K562 (cell line): ENCODE results near the gene CRAMP1. TPM values are rescaled to one million over a fixed set of nuclear protein-coding genes. Genes with fewer than 3 reads are reported as not detected.
A peak's percentile ranks its signal among the peaks of the same experiment; 100 is the strongest.

Experiments used
- CBFB ChIP-seq: sonication (generic); formaldehyde crosslinking; IDR thresholded peaks from 2 replicates; pipeline ENCODE4 v1.4.0; 2020; ENCODE audit warnings: mild to moderate bottlenecking, missing genetic modification reagents
- CBX3 ChIP-seq, 2 experiments: IDR thresholded peaks; 1 replicate in 1 of 2; 2 replicates in 1 of 2; pipeline ENCODE4 v1.6.1; 2012; ENCODE audit warnings: inconsistent platforms in 2 of 2, low read length in 2 of 2, borderline replicate concordance in 1 of 2, control low read depth in 1 of 2
- CEBPB ChIP-seq: fragments of 450-650 bp; IDR thresholded peaks from 2 replicates; pipeline ENCODE4 v1.6.1; 2016; ENCODE audit warnings: missing genetic modification characterization, missing compliant biosample characterization
- FIP1L1 ChIP-seq: fragments of 200-400 bp; formaldehyde crosslinking; IDR thresholded peaks from 2 replicates; pipeline ENCODE4 v1.6.1; 2018; ENCODE audit warnings: mild to moderate bottlenecking, low read depth, low read length; ENCODE audit not compliant: poor library complexity, severe bottlenecking
- FOXK1 ChIP-seq: sonication (generic); formaldehyde crosslinking; IDR thresholded peaks from 2 replicates; pipeline ENCODE4 v1.8.0; 2022; ENCODE audit warnings: missing genetic modification reagents, mild to moderate bottlenecking, borderline replicate concordance
- HNRNPK ChIP-seq: fragments of 200-400 bp; formaldehyde crosslinking; IDR thresholded peaks from one replicate; pipeline ENCODE4 v1.6.1; 2018; ENCODE audit warnings: mild to moderate bottlenecking, low read depth, low read length; ENCODE audit not compliant: poor library complexity, severe bottlenecking
- KDM2B ChIP-seq: fragments of 250-450 bp; sonication (Bioruptor Pico); IDR thresholded peaks from 2 replicates; pipeline ENCODE4 v1.8.0; 2021; ENCODE audit warnings: mild to moderate bottlenecking, moderate library complexity
- L3MBTL2 ChIP-seq: fragments of 450-650 bp; IDR thresholded peaks from 2 replicates; pipeline ENCODE4 v1.6.1; 2016; ENCODE audit warnings: mild to moderate bottlenecking, moderate library complexity
- NCOA4 ChIP-seq: fragments of 450-650 bp; IDR thresholded peaks from 2 replicates; pipeline ENCODE4 v1.6.1; 2018; ENCODE audit warnings: mild to moderate bottlenecking; ENCODE audit not compliant: partially characterized antibody
- NEUROD1 ChIP-seq: fragments of 150-350 bp; IDR thresholded peaks from 2 replicates; pipeline ENCODE4 v1.6.1; 2014; ENCODE audit warnings: borderline replicate concordance, low read length, low read depth; ENCODE audit not compliant: partially characterized antibody
- PHB2 ChIP-seq: fragments of 450-650 bp; IDR thresholded peaks from 2 replicates; pipeline ENCODE4 v1.6.1; 2017; ENCODE audit warnings: low read depth
- PHF8 ChIP-seq: fragments of 200-600 bp; sonication (generic); IDR thresholded peaks from 2 replicates; pipeline ENCODE4 v1.6.1; 2012; ENCODE audit warnings: mixed run types, mild to moderate bottlenecking, inconsistent platforms, low read length, moderate library complexity, borderline replicate concordance
- PURB ChIP-seq: sonication (generic); formaldehyde crosslinking; IDR thresholded peaks from 2 replicates; pipeline ENCODE4 v1.9.0; 2021; ENCODE audit warnings: low read depth, mild to moderate bottlenecking, missing genetic modification reagents
- SMARCA4 ChIP-seq: fragments of 450-650 bp; IDR thresholded peaks from 2 replicates; pipeline ENCODE4 v1.6.1; 2016
- TCFL5 ChIP-seq: fragments of 250-450 bp; sonication (Bioruptor Pico); conservative IDR thresholded peaks from 2 replicates; pipeline ENCODE4 v1.6.1; 2021; ENCODE audit warnings: mild to moderate bottlenecking, moderate library complexity, matching md5 sums
- XRCC5 ChIP-seq: fragments of 200-400 bp; formaldehyde crosslinking; IDR thresholded peaks from 2 replicates; pipeline ENCODE4 v1.6.1; 2017; ENCODE audit warnings: low read depth, mild to moderate bottlenecking, low read length
- YBX1 ChIP-seq: fragments of 450-650 bp; IDR thresholded peaks from 2 replicates; pipeline ENCODE4 v1.7.1; 2016; ENCODE audit warnings: mild to moderate bottlenecking
- ZBTB8A ChIP-seq: fragments of 450-650 bp; IDR thresholded peaks from 2 replicates; pipeline ENCODE4 v1.6.1; 2018; ENCODE audit warnings: mild to moderate bottlenecking, moderate library complexity; ENCODE audit not compliant: partially characterized antibody
- ZNF12 ChIP-seq: sonication (generic); formaldehyde crosslinking; IDR thresholded peaks from 2 replicates; pipeline ENCODE4 v1.4.0; 2020; ENCODE audit warnings: mild to moderate bottlenecking, missing genetic modification reagents
- ZNF79 ChIP-seq: fragments of 250-450 bp; sonication (Bioruptor Pico); IDR thresholded peaks from 2 replicates; pipeline ENCODE4 v1.4.0; 2020; ENCODE audit warnings: low read depth, mild to moderate bottlenecking, moderate library complexity
- polyA plus RNA-seq, 8 experiments: library from polyadenylated mRNA; depleted of rRNA in 4 of 8; stranded (reverse) in 5 of 8; unstranded in 3 of 8; fragments of >200 nt; fragmentation: Nextera tagmentation in 2 of 8; fragmentation: Illumina TruSeq in 1 of 8; extraction: Ambion mirVana in 2 of 8; extraction: Trizol in 1 of 8; gene quantifications; 2 replicates each; pipeline versions ENCODE4 v1.2.1 to v1.2.3, GENCODE V29; 2011 to 2014; ENCODE audit warnings: inconsistent platforms in 1 of 8, missing spikeins in 1 of 8
- total RNA-seq, 7 experiments: library from RNA; depleted of rRNA in 6 of 7; stranded (reverse); fragments of >200 nt in 6 of 7; fragmentation: Illumina TruSeq in 2 of 7; extraction: Trizol in 2 of 7; gene quantifications; 2 replicates each; pipeline versions ENCODE4 v1.2.1 to v1.2.3, GENCODE V29; 2011 to 2021; ENCODE audit warnings: low replicate concordance in 1 of 7
- TF ChIP-seq, protein P1 (sequence below): sonication (generic); formaldehyde crosslinking; IDR thresholded peaks from 2 replicates; pipeline ENCODE4 v1.8.0; 2022; ENCODE audit warnings: mild to moderate bottlenecking, missing genetic modification reagents
- TF ChIP-seq, protein P2 (sequence below): fragments of 450-650 bp; IDR thresholded peaks from 2 replicates; pipeline ENCODE4 v1.6.1; 2016; ENCODE audit warnings: antibody characterized with exemption
- TF ChIP-seq, protein P3 (sequence below): fragments of 450-650 bp; IDR thresholded peaks from 2 replicates; pipeline ENCODE4 v1.6.1; 2014; ENCODE audit warnings: low read depth, mild to moderate bottlenecking, moderate library complexity, borderline replicate concordance

CRAMP1 gene
- total and polyA plus RNA-seq, 9 of the 15 experiments (the other 6 are each of a cell fraction or from before 2014, with no cell fraction given): 0.52 to 20.8 (median 7.5) TPM

DNA sequence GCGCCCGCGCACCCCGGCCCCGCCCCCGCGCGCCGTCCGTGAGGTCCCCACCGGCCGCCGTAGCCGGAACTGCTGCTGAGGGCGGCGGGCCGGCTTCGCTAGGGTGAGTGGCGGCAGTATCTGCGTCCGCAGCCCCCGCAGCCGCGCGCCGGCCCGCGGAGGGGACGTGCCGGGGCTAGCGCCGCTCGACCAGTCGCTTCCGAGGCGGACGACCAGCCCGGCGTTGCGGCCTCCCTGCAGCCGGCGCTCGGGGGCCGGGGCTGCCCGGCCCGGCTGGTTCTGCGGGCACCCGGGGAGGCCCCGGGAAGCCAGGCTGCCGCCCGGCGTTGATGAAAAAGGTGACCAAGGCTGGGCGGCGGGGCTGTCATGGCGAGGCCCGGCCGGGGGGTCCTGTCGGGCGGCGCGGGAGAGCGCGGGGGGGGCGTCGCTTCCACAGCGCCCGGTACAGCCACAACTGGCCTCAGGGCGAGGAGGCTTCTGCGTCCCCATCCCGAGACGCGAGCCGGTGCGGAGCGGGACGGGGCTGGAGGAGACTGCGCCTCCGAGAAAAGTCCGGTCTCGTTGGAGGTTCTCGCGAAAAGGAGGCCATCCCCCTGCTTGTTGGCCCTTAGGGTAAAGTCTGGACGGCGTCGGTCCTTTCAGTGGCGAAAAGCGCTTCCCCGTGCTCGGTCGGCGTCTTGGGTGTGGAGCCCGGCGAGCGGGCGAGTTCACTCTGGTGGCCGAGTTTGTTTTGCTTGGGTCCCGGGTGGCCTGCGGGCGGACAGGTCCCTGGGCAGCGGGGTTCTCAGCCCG lies at the start of gene CRAMP1 (continued):
- TF ChIP-seq YBX1: no peak
- TF ChIP-seq CBX3 (IDR thresholded peaks at IDR 0.05; ENCODE audit: borderline replicate concordance in 1 of 2, low read length in 2 of 2): no peak
- no peak for TF ChIP-seq PHB2
- TF ChIP-seq HNRNPK: no peak
- TF ChIP-seq TCFL5: no peak
- no peak for TF ChIP-seq L3MBTL2
- no peak for TF ChIP-seq CBFB
- TF ChIP-seq, protein P1, sequence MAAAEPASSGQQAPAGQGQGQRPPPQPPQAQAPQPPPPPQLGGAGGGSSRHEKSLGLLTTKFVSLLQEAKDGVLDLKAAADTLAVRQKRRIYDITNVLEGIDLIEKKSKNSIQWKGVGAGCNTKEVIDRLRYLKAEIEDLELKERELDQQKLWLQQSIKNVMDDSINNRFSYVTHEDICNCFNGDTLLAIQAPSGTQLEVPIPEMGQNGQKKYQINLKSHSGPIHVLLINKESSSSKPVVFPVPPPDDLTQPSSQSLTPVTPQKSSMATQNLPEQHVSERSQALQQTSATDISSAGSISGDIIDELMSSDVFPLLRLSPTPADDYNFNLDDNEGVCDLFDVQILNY (CRISPR knock-in tag): no peak
- peak; percentile 70; the same call in 1 of the 2 replicates for TF ChIP-seq PHF8
- no peak for TF ChIP-seq ZBTB8A
- peak; percentile 6 for TF ChIP-seq NEUROD1
- no peak for TF ChIP-seq NCOA4
- TF ChIP-seq XRCC5: 0 out of 2 replicates have a peak, but pooled peaks have one; percentile 4
- TF ChIP-seq FOXK1 (CRISPR knock-in tag): 0 out of 2 replicates have a peak, but pooled peaks have one; percentile 61
- TF ChIP-seq FIP1L1: peak; percentile 50
- no peak; the same call in 1 of the 2 replicates for TF ChIP-seq KDM2B (CRISPR knock-in tag)
- TF ChIP-seq CEBPB (tag): no peak
- no peak for TF ChIP-seq ZNF12 (CRISPR knock-in tag)
- TF ChIP-seq SMARCA4: no peak
- TF ChIP-seq, protein P2, sequence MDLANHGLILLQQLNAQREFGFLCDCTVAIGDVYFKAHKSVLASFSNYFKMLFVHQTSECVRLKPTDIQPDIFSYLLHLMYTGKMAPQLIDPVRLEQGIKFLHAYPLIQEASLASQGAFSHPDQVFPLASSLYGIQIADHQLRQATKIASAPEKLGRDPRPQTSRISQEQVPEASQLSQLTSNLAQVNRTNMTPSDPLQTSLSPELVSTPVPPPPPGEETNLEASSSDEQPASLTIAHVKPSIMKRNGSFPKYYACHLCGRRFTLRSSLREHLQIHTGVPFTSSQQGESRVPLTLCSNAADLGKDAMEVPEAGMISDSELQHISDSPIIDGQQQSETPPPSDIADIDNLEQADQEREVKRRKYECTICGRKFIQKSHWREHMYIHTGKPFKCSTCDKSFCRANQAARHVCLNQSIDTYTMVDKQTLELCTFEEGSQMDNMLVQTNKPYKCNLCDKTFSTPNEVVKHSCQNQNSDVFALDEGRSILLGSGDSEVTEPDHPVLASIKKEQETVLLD: peak; percentile 16; the same call in 1 of the 2 replicates
- TF ChIP-seq PURB: no peak
- no peak for TF ChIP-seq ZNF79 (CRISPR knock-in tag)
- TF ChIP-seq, protein P3, sequence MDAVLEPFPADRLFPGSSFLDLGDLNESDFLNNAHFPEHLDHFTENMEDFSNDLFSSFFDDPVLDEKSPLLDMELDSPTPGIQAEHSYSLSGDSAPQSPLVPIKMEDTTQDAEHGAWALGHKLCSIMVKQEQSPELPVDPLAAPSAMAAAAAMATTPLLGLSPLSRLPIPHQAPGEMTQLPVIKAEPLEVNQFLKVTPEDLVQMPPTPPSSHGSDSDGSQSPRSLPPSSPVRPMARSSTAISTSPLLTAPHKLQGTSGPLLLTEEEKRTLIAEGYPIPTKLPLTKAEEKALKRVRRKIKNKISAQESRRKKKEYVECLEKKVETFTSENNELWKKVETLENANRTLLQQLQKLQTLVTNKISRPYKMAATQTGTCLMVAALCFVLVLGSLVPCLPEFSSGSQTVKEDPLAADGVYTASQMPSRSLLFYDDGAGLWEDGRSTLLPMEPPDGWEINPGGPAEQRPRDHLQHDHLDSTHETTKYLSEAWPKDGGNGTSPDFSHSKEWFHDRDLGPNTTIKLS: 0 out of 2 replicates have a peak, but pooled peaks have one; percentile 11
